Tongue (tissue), 3 donors: ENCODE data around the gene CERS6. TPM values are rescaled to one million over a fixed set of nuclear protein-coding genes. Genes with fewer than 3 reads are reported as not detected.

ENCODE experiments used
- DNase-seq: peaks from one replicate; pipeline ENCODE4 v3.0.0-alpha.2; 2015
- small RNA-seq: library from RNA; depleted of rRNA; stranded (forward); fragments of <200 nt; gene quantifications from one replicate; pipeline ENCODE3, GENCODE V24; 2014; ENCODE audit warnings: low replicate concordance
- total RNA-seq: library from RNA; depleted of rRNA; stranded (reverse); fragments of >200 nt; gene quantifications from one replicate; pipeline ENCODE4 v1.2.3, GENCODE V29; 2014

Gene CERS6
- total RNA-seq, 1 donor from 2014 or later, result 49.6 TPM

DNA sequence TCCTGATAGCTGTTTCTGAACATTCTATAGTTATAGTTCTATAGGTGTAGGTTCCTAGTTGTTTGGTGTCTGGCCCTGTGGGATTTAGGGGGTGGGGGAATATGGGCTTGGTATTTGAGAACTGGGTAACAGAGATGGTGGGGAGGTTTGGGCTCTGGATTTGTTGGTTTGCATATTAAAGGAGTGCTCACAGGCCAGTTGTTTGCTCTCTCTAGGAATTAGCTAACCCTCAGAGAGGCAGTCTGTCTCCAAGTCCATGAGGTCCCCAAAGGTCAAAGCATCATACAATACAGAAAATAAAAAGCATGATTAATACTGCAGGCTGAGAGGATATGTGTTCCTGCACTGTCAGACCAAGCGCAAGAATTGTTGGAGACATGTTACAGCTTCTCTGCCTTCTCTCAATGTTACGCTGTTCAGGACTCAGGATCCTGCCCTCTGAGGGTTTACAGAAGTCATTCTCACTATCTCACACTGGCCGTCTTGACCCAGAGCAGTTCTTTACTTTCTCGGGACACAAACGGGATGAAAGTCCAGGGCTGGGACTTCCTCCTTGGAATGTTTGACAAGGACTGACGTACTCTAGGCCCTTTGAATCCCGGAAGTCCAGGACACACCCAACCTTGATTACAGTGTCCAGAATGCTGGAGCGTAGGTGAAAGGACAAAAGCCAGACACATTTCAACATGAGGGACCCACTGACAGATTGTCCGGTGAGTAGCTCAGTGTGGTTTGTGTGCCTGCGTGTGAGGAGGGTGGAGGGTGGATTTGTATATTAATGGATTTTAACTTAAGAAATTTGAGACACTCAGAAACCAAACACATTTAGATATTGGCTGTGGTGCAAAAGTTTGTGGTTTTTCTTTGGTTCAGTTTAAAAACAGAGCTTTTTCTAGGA is 346.1 kb downstream of the CERS6 start, which contains the start of gene NOSTRIN:
TSS of gene NOSTRIN (plus strand) at position 677 of the 898 bp plus-strand sequence. CDS start at position 687, 10 bp downstream.
- DNase-seq, result peak; percentile 54

- DNase-seq, result no peak
These were observed 347.0 kb downstream of the CERS6 start for GRCh38 chr2:168802859-168803725.

DNA sequence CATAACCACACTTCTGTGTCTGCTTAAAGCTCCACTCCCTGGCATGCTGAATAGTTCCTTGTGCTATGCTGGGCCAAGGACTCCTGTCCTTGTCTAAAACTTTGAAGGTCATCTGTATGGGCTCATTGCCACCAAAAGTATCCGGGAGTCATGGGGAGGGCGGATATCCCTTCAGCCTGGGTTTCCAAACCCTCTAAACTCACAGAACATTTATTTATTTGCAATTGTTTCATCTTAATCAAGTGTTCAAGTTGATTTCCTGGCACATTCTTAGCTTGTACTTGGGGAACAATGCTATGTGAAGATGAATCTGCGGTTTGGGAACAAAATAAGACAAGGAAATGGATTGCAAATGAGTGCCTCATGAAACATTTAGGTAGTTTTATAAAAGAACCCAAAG is 348.1 kb downstream of the CERS6 start:
- DNase-seq, result no peak

GRCh38 chr2:168805615-168806014 is 349.5 kb downstream of the CERS6 start:
- DNase-seq, result no peak

DNA sequence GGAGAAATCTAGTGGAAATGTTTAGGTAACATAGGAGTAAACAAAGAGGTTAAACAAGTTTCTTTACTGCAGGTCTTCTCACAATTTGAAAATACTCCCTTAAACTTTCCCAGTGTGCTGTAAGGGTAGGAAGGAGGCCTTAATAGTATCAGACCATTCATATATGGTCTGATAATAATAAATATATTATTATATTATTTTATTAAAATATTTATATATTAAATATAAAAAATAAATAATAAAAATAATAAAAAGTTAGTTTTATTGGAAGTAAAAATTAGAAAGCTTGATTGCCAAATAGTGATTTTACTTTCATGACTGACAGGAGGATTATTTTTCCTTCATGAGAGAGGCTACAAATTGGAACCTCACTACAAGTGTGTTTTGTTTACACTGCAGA is 353.5 kb downstream of the CERS6 start:
- DNase-seq, result no peak

- DNase-seq, result no peak
These were observed 354.2 kb downstream of the CERS6 start for GRCh38 chr2:168810235-168810634.

DNA sequence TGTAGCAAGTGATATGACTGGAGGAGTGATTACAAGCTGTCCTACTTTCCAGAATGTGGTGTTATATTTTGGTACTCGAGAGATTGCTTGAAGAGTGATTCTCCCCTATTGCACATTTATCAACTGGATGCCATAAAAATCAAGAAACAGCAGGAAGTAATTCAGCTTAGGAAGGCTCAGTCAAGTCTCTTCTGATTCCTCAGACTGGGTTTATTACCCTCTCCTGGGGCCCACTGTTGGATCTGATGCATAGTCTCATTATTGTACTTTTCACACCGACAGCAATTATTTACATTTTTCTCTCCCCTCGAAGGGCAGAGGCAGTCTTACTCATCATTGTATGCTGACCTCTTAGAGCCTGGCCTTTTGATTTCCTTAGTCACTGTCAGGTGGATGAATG is 355.6 kb downstream of the CERS6 start:
- no peak for DNase-seq

GRCh38 chr2:168814046-168814445 is 358.0 kb downstream of the CERS6 start:
- DNase-seq, result no peak

DNA sequence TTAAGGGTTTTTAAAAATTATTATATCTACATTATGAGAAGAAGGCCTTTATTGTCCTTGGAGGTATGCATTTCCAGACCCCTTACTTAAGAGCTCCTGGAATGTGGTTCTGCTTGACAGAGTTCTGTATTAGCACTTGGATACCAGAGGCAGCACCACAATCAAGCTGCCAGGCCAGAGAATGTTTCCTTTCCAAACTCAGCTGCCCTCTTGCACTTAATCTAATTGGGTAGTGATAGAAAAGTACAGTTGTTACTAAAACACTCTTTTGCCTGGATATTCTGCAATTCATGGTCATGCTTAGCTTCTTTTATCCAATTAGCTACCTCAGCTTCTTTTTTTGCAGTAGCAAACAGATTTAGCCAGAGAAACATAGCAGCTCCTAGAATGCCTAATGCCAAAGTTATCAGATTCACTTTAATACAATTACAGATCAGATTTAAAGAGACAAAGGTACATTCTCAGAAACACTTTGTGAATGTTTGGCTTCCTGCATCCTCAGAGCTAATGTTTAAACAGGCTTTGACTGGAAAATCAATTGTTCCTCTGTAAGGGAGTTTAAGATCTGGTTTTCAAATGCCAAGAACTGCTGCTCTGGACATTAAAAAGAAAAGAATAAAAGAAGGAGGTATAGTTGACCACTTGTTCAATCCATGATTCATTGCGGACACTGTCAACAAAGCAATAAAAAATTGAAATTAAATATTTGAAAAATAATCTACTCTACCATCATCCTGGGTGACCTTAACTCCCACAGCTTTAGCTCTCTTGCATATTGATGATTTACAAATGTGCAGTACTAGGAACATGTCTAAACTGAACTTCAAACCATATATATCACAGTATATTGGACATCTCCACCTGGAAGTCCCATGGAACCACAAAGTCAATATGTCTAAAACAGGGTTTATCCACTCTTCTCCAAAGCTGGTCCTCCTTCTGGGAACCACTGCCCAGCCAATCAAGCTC is 359.2 kb downstream of the CERS6 start:
- DNase-seq, result peak; percentile 19

GRCh38 chr2:168816369-168816768 is 360.3 kb downstream of the CERS6 start:
- no peak for DNase-seq

- DNase-seq, result peak; percentile 20
These were observed 363.1 kb downstream of the CERS6 start for GRCh38 chr2:168819050-168819715.

DNA sequence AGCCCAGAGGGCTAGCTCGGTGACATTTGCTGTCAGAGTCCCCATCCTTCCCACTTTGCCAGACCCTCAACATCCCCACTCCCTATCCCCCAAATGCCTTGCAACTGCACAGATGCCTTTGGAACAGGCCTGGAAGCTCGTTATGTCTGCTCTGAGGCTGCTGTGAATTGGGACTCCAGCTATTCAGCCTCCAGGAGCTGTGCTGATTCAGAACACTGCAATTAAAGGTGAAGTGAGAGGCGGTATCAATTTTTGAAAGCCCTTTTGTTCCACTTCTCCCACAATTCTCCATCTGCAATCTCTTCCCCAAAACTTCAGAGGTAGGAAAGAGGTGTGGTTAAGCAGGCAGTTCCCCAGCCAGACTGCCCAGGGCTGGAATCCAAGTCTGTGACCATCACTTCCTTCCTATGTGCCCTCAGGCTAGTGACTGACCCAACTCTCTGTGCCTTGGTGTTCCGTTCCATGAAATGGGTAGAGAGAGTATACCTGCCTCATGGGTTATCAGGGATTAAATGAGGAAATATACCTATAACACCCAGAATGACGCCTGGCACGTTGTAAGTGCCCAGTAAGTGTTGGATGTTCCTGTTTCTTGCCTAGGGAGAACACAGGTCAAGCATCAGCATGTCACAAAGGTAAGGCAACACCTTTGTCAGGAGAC is 363.9 kb downstream of the CERS6 start:
- DNase-seq, result no peak

- DNase-seq, result no peak
These were observed 365.5 kb downstream of the CERS6 start for GRCh38 chr2:168821577-168821976.

DNA sequence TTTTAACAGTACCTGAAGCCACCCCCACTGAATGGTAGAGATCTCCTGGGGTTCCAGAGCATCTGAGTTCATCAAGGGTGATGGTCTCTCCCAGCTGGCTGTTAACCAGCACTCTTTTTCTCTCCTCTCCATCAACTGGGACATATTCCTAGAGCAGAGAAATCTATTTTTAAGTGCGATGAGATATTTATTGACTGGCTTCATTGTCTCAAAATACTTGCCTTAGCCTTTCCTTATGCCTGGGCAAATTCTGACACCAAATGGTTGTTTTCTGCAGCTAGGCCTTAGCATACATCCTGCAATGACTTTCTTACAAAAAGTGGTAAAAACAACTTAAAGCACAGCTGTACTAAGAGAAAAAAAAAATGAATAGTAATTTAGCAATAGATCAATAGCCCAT is 365.9 kb downstream of the CERS6 start:
- DNase-seq, result no peak

Small RNA genes lying within 50 kb of the gene (small RNA-seq; reads per million reads assigned to genes)
- gene MIR4774, result not detected
- gene RN7SL813P, result not detected
- not detected for gene RNU6-766P

Other genes starting within 250 kb of the CERS6 start
- gene STK39, start 208.7 kb upstream of the CERS6 start, total RNA-seq, result 26.4 TPM